Fibroblast of pulmonary artery (primary cell): ENCODE measurements around the gene SLC13A1.

ENCODE experiments used
- DNase-seq: peaks from one replicate; pipeline ENCODE4 v3.0.0-alpha.2; 2010; ENCODE audit warnings: low read depth
- H3K4me3 ChIP-seq: replicated peaks from 2 replicates; pipeline ENCODE4 v1.5.1; 2011; ENCODE audit warnings: low read depth, mild to moderate bottlenecking, control low read depth, low read length, moderate library complexity
- CTCF ChIP-seq: IDR thresholded peaks from 2 replicates; pipeline ENCODE4 v1.5.1; 2011; ENCODE audit warnings: mild to moderate bottlenecking, control low read depth, low read length, inconsistent platforms; ENCODE audit errors: missing control alignments

The SLC13A1 gene

GRCh38 chr7:123126691-123127090 lies 73.1 kb downstream of the SLC13A1 start:
- H3K4me3 ChIP-seq, result no peak overlapping the region
- DNase-seq, result no peak
- TF ChIP-seq CTCF, result no peak

GRCh38 chr7:123126171-123126570 lies 73.6 kb downstream of the SLC13A1 start:
- no peak for DNase-seq
- H3K4me3 ChIP-seq, result no peak overlapping the region
- no peak for TF ChIP-seq CTCF

GRCh38 chr7:123125231-123125630 lies 74.5 kb downstream of the SLC13A1 start:
- no peak overlapping the region for H3K4me3 ChIP-seq
- TF ChIP-seq CTCF, result no peak
- no peak for DNase-seq

- no peak for DNase-seq
- TF ChIP-seq CTCF, result no peak
- no peak overlapping the region for H3K4me3 ChIP-seq
Measured at GRCh38 chr7:123122916-123123315, 76.9 kb downstream of the SLC13A1 start.

- H3K4me3 ChIP-seq, result no peak overlapping the region
- DNase-seq, result peak; percentile 61
- TF ChIP-seq CTCF, result no peak
Measured at GRCh38 chr7:123120286-123120685, 79.5 kb downstream of the SLC13A1 start.

- TF ChIP-seq CTCF, result no peak
- DNase-seq, result no peak
- no peak overlapping the region for H3K4me3 ChIP-seq
Measured at GRCh38 chr7:123115331-123115730, 84.4 kb downstream of the SLC13A1 start.

GRCh38 chr7:123114288-123114687 lies 85.5 kb downstream of the SLC13A1 start:
- H3K4me3 ChIP-seq, result no peak overlapping the region
- no peak for DNase-seq
- TF ChIP-seq CTCF, result no peak
